Mucosa of stomach (tissue), 1 donor: ENCODE data around the gene KCTD20.

Source experiments
- H3K27me3 ChIP-seq: one replicate; pipeline ENCODE4 v1.7.0; 2013; ENCODE audit warnings: mild to moderate bottlenecking, low read length; ENCODE audit not compliant: control insufficient read depth, insufficient read depth
- H3K36me3 ChIP-seq: one replicate; pipeline ENCODE4 v1.7.0; 2013; ENCODE audit warnings: low read length; ENCODE audit not compliant: control insufficient read depth, insufficient read depth
- H3K4me1 ChIP-seq: one replicate; pipeline ENCODE4 v1.7.0; 2013; ENCODE audit warnings: mild to moderate bottlenecking, low read length; ENCODE audit not compliant: control insufficient read depth, insufficient read depth
- H3K4me3 ChIP-seq: one replicate; pipeline ENCODE4 v1.7.0; 2013; ENCODE audit warnings: low read length
- H3K9ac ChIP-seq: one replicate; pipeline ENCODE4 v1.7.0; 2013; ENCODE audit warnings: mild to moderate bottlenecking, low read length, moderate library complexity
- H3K9me3 ChIP-seq: one replicate; pipeline ENCODE4 v1.7.0; 2013; ENCODE audit warnings: mild to moderate bottlenecking, low read length, moderate library complexity; ENCODE audit not compliant: control insufficient read depth
- donor health status: Pancreatic carcinoma.

KCTD20 gene

GRCh38 chr6:36523936-36524499 is 81.2 kb downstream of the KCTD20 start:
- Histone ChIP-seq H3K9ac (no peak overlapping the region), H3K27me3 (no peaks in the 10 kb centered on the region), H3K4me3 (no peak overlapping the region), H3K9me3 (no peaks in the 10 kb centered on the region), H3K4me1 (peaks cover 7% of the 10 kb centered on the region), H3K36me3 (no peaks in the 10 kb centered on the region)

- no peaks in the 10 kb centered on the region for H3K27me3 ChIP-seq
These were observed 82.1 kb downstream of the KCTD20 start for GRCh38 chr6:36524871-36525270.

GRCh38 chr6:36525346-36525745 is 82.5 kb downstream of the KCTD20 start:
- peaks cover 7% of the 10 kb centered on the region for H3K4me1 ChIP-seq
- no peak overlapping the region for H3K4me3 ChIP-seq
- no peaks in the 10 kb centered on the region for H3K9me3 ChIP-seq
- H3K36me3 ChIP-seq, result no peaks in the 10 kb centered on the region
- no peaks in the 10 kb centered on the region for H3K27me3 ChIP-seq
- H3K9ac ChIP-seq, result no peak overlapping the region

More at GRCh38 chr6:36524871-36525270, 82.1 kb downstream of the KCTD20 start:
- H3K9me3 ChIP-seq, result no peaks in the 10 kb centered on the region
- H3K36me3 ChIP-seq, result no peaks in the 10 kb centered on the region
- H3K4me1 ChIP-seq, result peaks cover 7% of the 10 kb centered on the region
- no peak overlapping the region for H3K4me3 ChIP-seq
- H3K9ac ChIP-seq, result no peak overlapping the region

- Histone ChIP-seq H3K36me3 (no peaks in the 10 kb centered on the region), H3K9ac (no peak overlapping the region)
These were observed 83.3 kb downstream of the KCTD20 start for GRCh38 chr6:36526066-36526465.

GRCh38 chr6:36533321-36533720 is 90.5 kb downstream of the KCTD20 start:
- H3K4me3 ChIP-seq, result no peak overlapping the region
- H3K9me3 ChIP-seq, result no peaks in the 10 kb centered on the region
- no peaks in the 10 kb centered on the region for H3K4me1 ChIP-seq
- no peaks in the 10 kb centered on the region for H3K36me3 ChIP-seq
- H3K27me3 ChIP-seq, result no peaks in the 10 kb centered on the region
- H3K9ac ChIP-seq, result no peak overlapping the region

More at GRCh38 chr6:36526066-36526465, 83.3 kb downstream of the KCTD20 start:
- no peaks in the 10 kb centered on the region for H3K27me3 ChIP-seq
- H3K4me3 ChIP-seq, result no peak overlapping the region
- peaks cover 7% of the 10 kb centered on the region for H3K4me1 ChIP-seq
- H3K9me3 ChIP-seq, result no peaks in the 10 kb centered on the region

GRCh38 chr6:36536873-36537547 is 94.2 kb downstream of the KCTD20 start:
- H3K9me3 ChIP-seq, result no peaks in the 10 kb centered on the region
- H3K27me3 ChIP-seq, result no peaks in the 10 kb centered on the region
- no peak overlapping the region for H3K9ac ChIP-seq
- H3K36me3 ChIP-seq, result no peaks in the 10 kb centered on the region
- H3K4me1 ChIP-seq, result no peaks in the 10 kb centered on the region
- no peak overlapping the region for H3K4me3 ChIP-seq

GRCh38 chr6:36539814-36540568 is 97.2 kb downstream of the KCTD20 start:
- Histone ChIP-seq H3K4me1 (peaks cover 6% of the 10 kb centered on the region), H3K9me3 (no peaks in the 10 kb centered on the region), H3K27me3 (no peaks in the 10 kb centered on the region), H3K4me3 (no peak overlapping the region), H3K36me3 (no peaks in the 10 kb centered on the region), H3K9ac (no peak overlapping the region)
